ENCODE measurements around the gene PIGS.
"Not testable (repeated sequence)": the region's sequence is repeated elsewhere in the genome, so short reads cannot be mapped to it uniquely, and the experiment has no call there.

The PIGS gene

GRCh38 chr17:28578246-28579195 lies 7.2 kb upstream of the PIGS start:
- DNase-seq (ENCODE audit: low spot score), result no peak

GRCh38 chr17:28577466-28577824 lies 6.1 kb upstream of the PIGS start:
- no peak for DNase-seq (ENCODE audit: low spot score)

- DNase-seq (ENCODE audit: low spot score), result peak; percentile 99
These were observed 5.6 kb upstream of the PIGS start, which contains the start of gene ALDOC for GRCh38 chr17:28576758-28577465. ALDOC (minus strand) TSS chr17:28576895; CDS start chr17:28575532, 1,363 bp downstream.

GRCh38 chr17:28576016-28576415 lies 4.7 kb upstream of the PIGS start:
- DNase-seq (ENCODE audit: low spot score), result not testable (repeated sequence)

GRCh38 chr17:28575126-28575795 lies 3.9 kb upstream of the PIGS start:
- DNase-seq (ENCODE audit: low spot score), result no peak

- no peak for DNase-seq (ENCODE audit: low spot score)
These were observed 3.2 kb upstream of the PIGS start for GRCh38 chr17:28574526-28574925.

- no peak for DNase-seq (ENCODE audit: low spot score)
These were observed 2.7 kb upstream of the PIGS start for GRCh38 chr17:28573966-28574480.

GRCh38 chr17:28573521-28573920 lies 2.2 kb upstream of the PIGS start:
- DNase-seq (ENCODE audit: low spot score), result no peak

GRCh38 chr17:28573040-28573380 lies 1.7 kb upstream of the PIGS start:
- DNase-seq (ENCODE audit: low spot score), result no peak

GRCh38 chr17:28572259-28573039 lies 1.1 kb upstream of the PIGS start:
- no peak for DNase-seq (ENCODE audit: low spot score)

- peak; percentile 68 for DNase-seq (ENCODE audit: low spot score)
These were observed 486 bp downstream of the PIGS start for GRCh38 chr17:28570716-28571360.

- no peak for DNase-seq (ENCODE audit: low spot score)
These were observed 1.9 kb downstream of the PIGS start for GRCh38 chr17:28569446-28569845.

- peak; percentile 76 for DNase-seq (ENCODE audit: low spot score)
These were observed 3.7 kb downstream of the PIGS start for GRCh38 chr17:28567604-28568003.

GRCh38 chr17:28563475-28563874 lies 7.8 kb downstream of the PIGS start:
- no peak for DNase-seq (ENCODE audit: low spot score)

GRCh38 chr17:28555022-28555421 lies 16.3 kb downstream of the PIGS start:
- no peak for DNase-seq (ENCODE audit: low spot score)

- no peak for DNase-seq (ENCODE audit: low spot score)
These were observed 16.8 kb downstream of the PIGS start for GRCh38 chr17:28554565-28554964.

- DNase-seq (ENCODE audit: low spot score), result peak; percentile 6
These were observed 18.3 kb downstream of the PIGS start for GRCh38 chr17:28553000-28553505.

- DNase-seq (ENCODE audit: low spot score), result peak; percentile 82
These were observed 18.9 kb downstream of the PIGS start, which contains the start of gene UNC119 for GRCh38 chr17:28552176-28552999. UNC119 (minus strand) TSS chr17:28552624; CDS start chr17:28552557, 67 bp downstream.

GRCh38 chr17:28551421-28552175 lies 19.7 kb downstream of the PIGS start:
- DNase-seq (ENCODE audit: low spot score), result no peak

Measured in NAMALWA (cell line).